GM19193 (cell line): ENCODE data around the gene A2M.

Experiments
- POLR2A ChIP-seq: IDR thresholded peaks from 4 replicates; pipeline ENCODE4 v1.6.1; 2011; ENCODE audit not compliant: insufficient read depth, insufficient read length; ENCODE audit errors: extremely low read depth

Gene A2M

DNA sequence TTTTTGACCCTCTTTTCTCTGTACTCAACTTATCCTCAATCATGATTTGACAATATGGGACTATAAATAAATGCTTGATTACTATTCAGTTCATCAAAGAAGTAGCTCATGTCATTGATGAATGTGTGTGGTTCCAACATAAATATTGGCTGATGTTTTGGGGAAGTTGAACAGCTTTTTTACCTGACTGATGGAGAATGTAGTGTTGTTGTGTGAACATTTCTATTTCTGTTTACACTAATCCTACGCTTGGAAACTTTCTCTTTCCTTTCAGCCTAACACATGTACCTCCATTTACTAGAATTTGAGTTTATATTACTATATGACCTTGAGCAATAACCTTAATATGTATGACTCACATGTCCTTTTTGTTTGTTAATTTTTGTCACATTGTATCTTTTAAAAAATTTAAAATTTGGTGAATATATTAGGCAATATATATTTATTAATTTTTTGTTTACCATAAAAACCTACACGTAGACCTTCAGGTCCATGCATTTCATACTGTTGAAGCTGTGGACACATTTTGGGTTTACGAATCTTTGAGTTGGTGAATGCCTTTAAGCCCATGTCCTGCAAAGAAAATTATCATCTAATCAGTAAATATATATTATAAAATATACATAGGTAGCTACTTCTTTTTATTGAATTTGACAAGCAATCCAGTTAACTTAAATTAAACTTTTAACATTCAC is 21.1 kb downstream of the A2M start:
- TF ChIP-seq POLR2A: no peak

DNA sequence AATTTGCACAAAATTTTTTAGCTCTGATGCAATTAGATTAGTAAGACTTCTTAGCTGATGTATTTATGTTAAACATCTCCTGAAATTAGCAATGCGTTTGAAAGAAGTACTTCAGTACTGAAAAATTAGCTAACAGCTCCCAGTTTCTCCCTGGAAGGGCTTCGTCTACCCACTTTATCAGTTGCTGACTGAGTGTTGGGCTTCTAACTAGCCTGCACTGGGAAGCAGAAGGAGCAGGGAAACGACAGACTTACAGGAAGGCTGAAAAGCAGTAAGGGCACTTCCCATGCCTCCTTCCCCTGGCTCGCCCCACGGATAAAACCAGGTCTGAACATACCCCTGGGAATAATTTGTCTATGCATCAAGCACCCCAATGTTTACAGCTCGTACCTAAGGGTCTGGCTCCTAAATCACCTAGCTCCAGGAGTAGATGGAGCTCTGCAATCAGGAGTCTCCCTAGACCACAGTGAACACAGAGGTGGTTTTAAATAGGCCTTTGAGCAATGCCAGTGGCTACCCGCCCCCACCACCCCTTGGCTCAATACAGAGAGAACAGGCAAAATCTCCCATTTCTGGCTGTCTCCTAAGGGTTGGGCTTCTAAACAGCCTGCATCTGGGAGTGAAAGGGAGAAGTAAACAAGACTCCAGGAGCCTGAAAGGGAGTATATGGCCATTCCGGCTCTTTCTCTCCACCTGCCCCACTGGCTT is 23.7 kb downstream of the A2M start:
- TF ChIP-seq POLR2A: no peak

- no peak for TF ChIP-seq POLR2A
Observed at GRCh38 chr12:9090220-9090619, 25.5 kb downstream of the A2M start.

DNA sequence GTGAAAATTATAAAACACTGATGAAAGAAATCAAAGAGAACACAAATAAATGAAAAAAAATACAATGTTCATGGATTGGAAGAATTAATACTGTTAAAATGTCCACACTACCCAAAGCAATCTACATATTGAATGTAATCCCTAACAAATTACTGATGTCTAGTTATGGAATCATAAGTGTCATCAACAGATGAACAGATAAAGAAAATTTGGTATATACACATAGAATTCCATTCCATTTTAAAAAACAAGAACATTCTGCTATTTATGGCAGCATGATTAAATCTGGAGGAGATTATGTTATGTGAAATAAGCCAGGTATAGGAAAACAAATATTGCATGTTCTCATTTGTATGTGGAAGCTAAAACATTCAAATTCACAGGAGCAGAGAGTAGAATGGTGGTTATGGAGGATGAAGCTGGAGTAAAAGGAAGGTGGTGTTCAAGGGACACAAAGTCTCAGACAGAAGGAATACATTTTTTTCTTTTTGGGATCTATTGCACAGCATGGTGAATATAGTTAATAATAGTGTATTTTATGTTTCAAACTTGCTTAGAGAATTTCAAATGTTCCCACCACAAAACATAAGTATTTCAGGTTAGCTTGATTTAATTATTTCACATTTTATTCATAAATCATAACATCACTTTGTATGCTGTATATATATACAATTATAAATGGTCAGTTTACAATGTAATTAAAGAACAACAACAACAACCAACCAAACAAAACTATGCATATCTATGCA is 28.5 kb downstream of the A2M start:
- no peak for TF ChIP-seq POLR2A

- TF ChIP-seq POLR2A: no peak
Observed at GRCh38 chr12:9086087-9086486, 29.6 kb downstream of the A2M start.

DNA sequence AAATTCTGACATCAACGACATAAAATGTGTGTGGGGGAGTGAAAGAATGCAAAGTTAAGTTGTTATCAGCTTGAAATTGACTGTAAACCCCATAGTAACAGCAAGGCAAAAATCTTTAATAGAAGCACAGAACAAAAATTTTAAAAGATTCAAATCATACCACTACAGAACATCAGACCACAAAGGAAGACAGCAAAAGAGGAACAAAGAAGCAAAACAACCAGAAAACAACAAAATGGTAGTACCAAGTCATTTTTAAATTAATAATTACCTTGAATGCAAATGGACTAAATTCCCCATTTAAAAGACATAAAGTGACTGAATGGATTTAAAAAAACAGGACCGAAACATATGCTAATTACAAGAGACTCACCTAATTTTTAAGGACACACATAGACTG is 31.3 kb downstream of the A2M start:
- TF ChIP-seq POLR2A: no peak

DNA sequence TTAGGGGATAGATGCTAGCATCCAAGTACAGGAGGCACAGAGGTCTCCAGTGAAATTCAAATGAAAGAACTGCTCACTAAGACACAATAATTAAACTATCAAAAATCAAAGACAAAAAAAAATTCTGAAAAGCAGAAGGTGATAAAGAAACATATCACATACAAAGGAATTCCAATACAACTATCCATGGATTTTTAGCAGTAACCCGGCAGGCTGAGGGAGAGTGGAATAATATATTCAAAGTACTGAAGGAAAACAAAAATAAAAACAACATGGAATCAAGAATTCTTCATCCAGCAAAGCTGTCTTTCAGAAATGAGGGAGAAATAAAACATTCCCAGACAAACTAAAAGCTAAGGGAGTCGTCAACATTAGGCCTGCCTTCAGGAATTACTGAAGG is 31.9 kb downstream of the A2M start:
- no peak for TF ChIP-seq POLR2A

- TF ChIP-seq POLR2A: no peak
Observed at GRCh38 chr12:9081667-9082427, 33.9 kb downstream of the A2M start.

- no peak for TF ChIP-seq POLR2A
Observed at GRCh38 chr12:9079883-9080675, 35.6 kb downstream of the A2M start.

DNA sequence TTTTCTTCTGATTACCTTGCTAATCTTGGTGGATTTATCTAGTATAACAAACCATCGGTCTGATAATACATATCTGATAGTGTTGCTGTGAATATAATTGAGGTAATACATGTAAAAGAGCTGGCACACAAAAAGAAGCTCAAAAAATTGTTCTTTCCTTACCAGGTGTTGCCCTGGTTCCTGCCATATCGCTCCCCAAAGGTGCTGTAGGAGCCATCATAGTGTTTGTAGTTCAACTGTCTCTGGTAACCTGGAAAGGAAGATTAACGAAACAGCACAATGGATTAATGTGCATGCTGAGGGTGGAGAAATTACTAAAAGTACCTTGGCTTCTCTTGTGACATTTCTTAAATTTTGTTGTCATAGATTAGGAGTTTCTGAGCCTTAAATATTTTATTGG is 36.6 kb downstream of the A2M start:
- no peak for TF ChIP-seq POLR2A

GRCh38 chr12:9077152-9078031 is 38.3 kb downstream of the A2M start:
- TF ChIP-seq POLR2A: no peak

- no peak for TF ChIP-seq POLR2A
Observed at GRCh38 chr12:9076733-9077132, 39.0 kb downstream of the A2M start.

DNA sequence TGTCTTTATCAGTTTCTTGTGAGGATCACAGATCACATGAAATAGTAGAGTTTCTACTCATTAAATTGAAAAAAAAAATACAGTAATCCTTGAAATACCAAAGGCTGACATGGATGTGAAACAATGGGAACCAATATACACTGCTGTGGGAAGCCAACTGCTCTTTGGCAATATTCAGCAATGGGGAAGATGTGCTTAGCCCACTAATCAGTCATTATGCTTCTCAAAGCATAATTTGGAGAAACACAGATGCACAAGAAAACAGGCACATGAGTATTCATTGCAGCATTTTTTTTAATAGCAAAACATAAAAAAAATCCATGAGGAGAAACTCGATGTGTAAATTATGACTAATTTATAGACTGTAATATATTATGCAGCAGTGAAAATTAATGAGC is 40.6 kb downstream of the A2M start:
- TF ChIP-seq POLR2A: no peak

- TF ChIP-seq POLR2A: no peak
Observed at GRCh38 chr12:9074484-9075137, 41.1 kb downstream of the A2M start.

- TF ChIP-seq POLR2A: no peak
Observed at GRCh38 chr12:9073076-9073475, 42.6 kb downstream of the A2M start.
